GM12864 (cell line): ENCODE measurements around the gene RPS25.
"Not testable (repeated sequence)": the region's sequence is repeated elsewhere in the genome, so short reads cannot be mapped to it uniquely, and the experiment has no call there.

Source experiments
- DNase-seq: peaks from one replicate; pipeline ENCODE4 v3.0.0-alpha.2; 2011; ENCODE audit warnings: low read depth
- H3K4me3 ChIP-seq: 2 replicates; pipeline ENCODE4 v1.5.1; 2011; ENCODE audit warnings: mild to moderate bottlenecking, low read depth, low read length, control low read depth
- CTCF ChIP-seq: IDR thresholded peaks from 2 replicates; pipeline ENCODE4 v1.5.1; 2011; ENCODE audit warnings: low read depth, mild to moderate bottlenecking, moderate library complexity, low read length, control low read depth, inconsistent platforms; ENCODE audit errors: missing control alignments

RPS25 gene

GRCh38 chr11:118997627-118998387 lies 20.3 kb downstream of the RPS25 start, which contains the start of gene CENATAC:
CENATAC (plus strand) TSS chr11:118998138; CDS start chr11:118998198, 60 bp downstream.
- TF ChIP-seq CTCF, result peak; percentile 15
- DNase-seq, result peak; percentile 72
- H3K4me3 ChIP-seq, result peak within 1 kb of the TSS; percentile 64

- peak; percentile 59 for TF ChIP-seq CTCF
- H3K4me3 ChIP-seq, result peak overlapping the region; percentile 64
- peak; percentile 26 for DNase-seq
Observed at GRCh38 chr11:118996926-118997626, 21.1 kb downstream of the RPS25 start.

- H3K4me3 ChIP-seq, DNase-seq: not testable (repeated sequence)
Observed at GRCh38 chr11:118991486-118992038, 26.6 kb downstream of the RPS25 start.

DNA sequence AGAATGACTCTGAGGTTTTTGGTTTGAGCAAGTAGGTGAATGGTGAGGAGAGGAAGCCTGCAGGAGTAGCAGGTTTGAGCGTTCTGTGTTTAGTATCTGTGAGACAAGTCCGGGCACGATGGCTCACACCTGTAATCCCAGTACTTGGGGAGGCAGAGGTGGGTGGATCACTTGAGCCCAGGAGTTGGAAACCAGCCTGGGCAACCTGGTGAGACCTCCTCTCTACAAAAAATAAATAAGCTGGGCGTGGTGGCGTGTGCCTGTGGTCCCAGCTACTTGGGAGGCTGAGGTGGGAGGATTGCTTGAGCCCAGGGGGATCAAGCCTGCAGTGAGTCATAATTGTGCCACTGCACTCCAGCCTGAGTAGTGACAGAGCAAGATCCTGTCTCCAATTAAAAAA lies 29.9 kb downstream of the RPS25 start:
- H3K4me3 ChIP-seq, result no peak overlapping the region
- no peak for TF ChIP-seq CTCF
- no peak for DNase-seq

- DNase-seq, result no peak
- TF ChIP-seq CTCF, result no peak
- no peak overlapping the region for H3K4me3 ChIP-seq
Observed at GRCh38 chr11:118984825-118985224, 33.3 kb downstream of the RPS25 start.

GRCh38 chr11:118984337-118984736 lies 33.8 kb downstream of the RPS25 start:
- DNase-seq, result not testable (repeated sequence)

GRCh38 chr11:118980191-118980881 lies 37.8 kb downstream of the RPS25 start:
- no peak for DNase-seq
- no peak for TF ChIP-seq CTCF
- H3K4me3 ChIP-seq, result no peak overlapping the region

More at GRCh38 chr11:118984337-118984736, 33.8 kb downstream of the RPS25 start:
- not testable (repeated sequence) for H3K4me3 ChIP-seq
